ENCODE data around the gene IGSF8. TPM values are rescaled to one million over a fixed set of nuclear protein-coding genes. Genes with fewer than 3 reads are reported as not detected.
A peak's percentile ranks its signal among the peaks of the same experiment; 100 is the strongest.

The IGSF8 gene
- total and polyA plus RNA-seq, 8 donors: 27.5 to 38.3 (median 31.7) TPM

DNA sequence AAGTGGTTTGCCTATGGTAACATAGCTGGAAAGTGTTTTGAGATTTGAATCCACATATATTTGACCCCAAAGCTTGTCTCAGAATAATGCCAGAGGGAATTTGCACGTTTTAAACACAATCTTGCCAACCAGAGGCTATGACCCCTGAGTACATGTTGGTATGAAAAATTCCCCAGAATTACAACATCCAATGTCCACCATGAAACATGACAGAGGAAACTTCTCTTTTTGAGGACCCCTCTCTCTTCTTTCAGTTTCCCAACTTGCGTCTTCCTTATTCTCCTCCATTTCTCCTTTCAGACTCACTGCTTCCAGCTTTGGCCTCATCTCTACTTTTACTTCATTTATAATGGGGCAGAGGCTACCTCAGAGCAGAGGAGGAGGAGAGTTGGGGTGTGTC lies 22.6 kb downstream of the IGSF8 start:
- no peak overlapping the region for H3K4me3 ChIP-seq
- H3K36me3 ChIP-seq: no peaks in the 10 kb centered on the region
- peaks cover under 1 to 14% of the 10 kb centered on the region in 2 donors for H3K4me1 ChIP-seq
- intact Hi-C loops (cut with DNase I): no loop called here
- TF ChIP-seq, protein P1, sequence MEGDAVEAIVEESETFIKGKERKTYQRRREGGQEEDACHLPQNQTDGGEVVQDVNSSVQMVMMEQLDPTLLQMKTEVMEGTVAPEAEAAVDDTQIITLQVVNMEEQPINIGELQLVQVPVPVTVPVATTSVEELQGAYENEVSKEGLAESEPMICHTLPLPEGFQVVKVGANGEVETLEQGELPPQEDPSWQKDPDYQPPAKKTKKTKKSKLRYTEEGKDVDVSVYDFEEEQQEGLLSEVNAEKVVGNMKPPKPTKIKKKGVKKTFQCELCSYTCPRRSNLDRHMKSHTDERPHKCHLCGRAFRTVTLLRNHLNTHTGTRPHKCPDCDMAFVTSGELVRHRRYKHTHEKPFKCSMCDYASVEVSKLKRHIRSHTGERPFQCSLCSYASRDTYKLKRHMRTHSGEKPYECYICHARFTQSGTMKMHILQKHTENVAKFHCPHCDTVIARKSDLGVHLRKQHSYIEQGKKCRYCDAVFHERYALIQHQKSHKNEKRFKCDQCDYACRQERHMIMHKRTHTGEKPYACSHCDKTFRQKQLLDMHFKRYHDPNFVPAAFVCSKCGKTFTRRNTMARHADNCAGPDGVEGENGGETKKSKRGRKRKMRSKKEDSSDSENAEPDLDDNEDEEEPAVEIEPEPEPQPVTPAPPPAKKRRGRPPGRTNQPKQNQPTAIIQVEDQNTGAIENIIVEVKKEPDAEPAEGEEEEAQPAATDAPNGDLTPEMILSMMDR (IDR thresholded peaks at IDR 0.05): no peak
- peak overlapping the region in 1 of 2 donors; percentile 1 for H3K27ac ChIP-seq
- no peaks in the 10 kb centered on the region for H3K9me3 ChIP-seq
- DNase-seq (no peak), ATAC-seq (no peak)
- peaks cover 19 to 64% of the 10 kb centered on the region in 2 donors for H3K27me3 ChIP-seq

DNA sequence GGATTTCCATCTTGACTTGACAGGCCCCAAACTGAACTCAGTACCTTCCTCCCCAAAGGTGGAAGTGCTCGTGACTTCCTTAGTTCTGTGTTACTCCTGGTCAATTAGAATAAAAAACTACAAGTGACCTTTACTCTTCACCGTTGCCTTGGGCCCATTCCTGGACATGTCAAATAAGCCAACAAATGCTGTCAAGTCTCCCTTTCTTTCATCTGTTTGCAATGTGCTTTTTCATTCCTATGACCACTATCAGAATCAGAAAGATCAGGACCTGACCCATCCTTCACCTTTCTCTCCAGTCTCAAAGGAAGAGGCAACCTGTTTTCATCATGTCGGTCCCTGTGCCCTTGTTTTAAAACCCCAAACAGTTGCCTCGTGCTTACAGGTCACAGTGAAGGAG lies 23.6 kb downstream of the IGSF8 start:
- peaks cover 11 to 64% of the 10 kb centered on the region in 2 donors for H3K27me3 ChIP-seq
- DNase-seq (no peak), ATAC-seq (no peak)
- H3K36me3 ChIP-seq: no peaks in the 10 kb centered on the region
- intact Hi-C loops (cut with DNase I): no loop called here
- H3K4me3 ChIP-seq: no peak overlapping the region
- H3K27ac ChIP-seq: no peak overlapping the region
- TF ChIP-seq, protein P1 (IDR thresholded peaks at IDR 0.05): no peak
- no peaks in the 10 kb centered on the region for H3K9me3 ChIP-seq
- peaks cover 4 to 23% of the 10 kb centered on the region in 2 donors for H3K4me1 ChIP-seq

DNA sequence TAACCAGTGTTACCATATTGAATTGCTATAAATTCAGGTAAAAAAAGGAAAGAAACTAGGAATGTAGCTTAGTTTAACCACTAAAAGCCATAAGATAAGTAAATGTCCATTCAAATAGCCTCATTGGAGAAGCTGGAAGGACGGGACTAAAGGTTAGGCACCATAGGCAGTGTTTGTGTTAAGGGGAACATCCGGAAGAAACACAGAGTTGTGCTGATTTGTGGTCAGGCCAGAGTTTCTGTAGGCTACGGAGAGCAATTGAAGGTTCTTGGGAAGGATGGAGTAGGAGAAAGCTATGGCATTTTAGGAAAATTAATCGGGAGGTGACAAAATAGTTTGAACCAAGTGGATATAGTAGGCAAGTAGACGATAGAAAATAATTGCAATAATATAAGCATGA lies 27.1 kb downstream of the IGSF8 start:
- DNase-seq: no peak
- intact Hi-C loops (cut with DNase I): no loop called here
- H3K27ac ChIP-seq: no peak overlapping the region
- TF ChIP-seq, protein P1 (IDR thresholded peaks at IDR 0.05): no peak
- H3K4me1 ChIP-seq: peaks cover 4 to 26% of the 10 kb centered on the region in 2 donors
- H3K9me3 ChIP-seq: no peaks in the 10 kb centered on the region
- no peak overlapping the region for H3K4me3 ChIP-seq
- ATAC-seq: no peak
- H3K27me3 ChIP-seq: peaks cover 6 to 45% of the 10 kb centered on the region in 2 donors
- no peaks in the 10 kb centered on the region for H3K36me3 ChIP-seq

GRCh38 chr1:160070243-160071163 lies 27.9 kb downstream of the IGSF8 start:
- intact Hi-C loops (cut with DNase I): no loop called here
- DNase-seq (peak; percentile 69 to 91 (median 72)), ATAC-seq (peak; percentile 93)

More at GRCh38 chr1:160070243-160071163, 27.9 kb downstream of the IGSF8 start:
- Histone ChIP-seq H3K4me1 (peaks cover 4 to 18% of the 10 kb centered on the region in 2 donors), H3K27ac (no peak overlapping the region), H3K4me3 (peak overlapping the region; percentile 41 to 48), H3K27me3 (peaks cover 6 to 38% of the 10 kb centered on the region in 2 donors), H3K36me3 (no peaks in the 10 kb centered on the region), H3K9me3 (no peaks in the 10 kb centered on the region)
- TF ChIP-seq, protein P1 (IDR thresholded peaks at IDR 0.05): no peak

Data from left lung (tissue), 10 donors.